A549 (cell line): Measurements from ENCODE around the gene ACVR2B. TPM values are rescaled to one million over a fixed set of nuclear protein-coding genes. Genes with fewer than 3 reads are reported as not detected.

Source experiments
- ATAC-seq, 2 experiments: fragments of 200-7000 bp in 1 of 2; fragments of >200 bp in 1 of 2; cut with Nextera tagmentation in 1 of 2; cut with Tn5 transposase in 1 of 2; 3 replicates each; pipeline versions ENCODE4 v1.8.0 to v1.9.1; 2018 to 2020; ENCODE audit warnings: mild to moderate bottlenecking in 1 of 2, moderate library complexity in 1 of 2
- CTCF ChIA-PET: fragments of 300-600 bp; sonication (Branson Sonifier 250); formaldehyde crosslinking; extraction: SDS; loops from one replicate; lab custom pipeline; 2021; ENCODE audit warnings: antibody characterized with exemption, inconsistent platforms; lab: Yijun Ruan, JAX
- POLR2A ChIA-PET: fragments of 350-600 bp; formaldehyde crosslinking; extraction: SDS; loops from one replicate; lab custom pipeline; 2021; ENCODE audit warnings: antibody characterized with exemption, inconsistent platforms; lab: Yijun Ruan, JAX
- DNase-seq, 2 experiments: peaks; one replicate each; pipeline versions ENCODE4 v3.0.0 to v3.0.0-alpha.2; 2011 to 2016; ENCODE audit warnings: low read depth in 1 of 2, low spot score in 1 of 2
- FAIRE-seq: peaks from 2 replicates; lab custom pipeline; 2011; peaks lifted over from hg19 to GRCh38; lab: Jason Lieb, UNC
- H3K27ac ChIP-seq, 2 experiments: fragments of >200 bp; sonication (Bioruptor Twin); formaldehyde crosslinking; 3 replicates each; pipeline ENCODE4 v1.5.1; 2016 to 2017
- H3K4me1 ChIP-seq: fragments of >200 bp; sonication (Bioruptor Twin); formaldehyde crosslinking; 3 replicates; pipeline ENCODE4 v1.6.1; 2016
- H3K4me2 ChIP-seq: fragments of >200 bp; sonication (Bioruptor Twin); formaldehyde crosslinking; 3 replicates; pipeline ENCODE4 v1.6.1; 2016
- H3K4me3 ChIP-seq: fragments of >200 bp; sonication (Bioruptor Twin); formaldehyde crosslinking; 3 replicates; pipeline ENCODE4 v1.5.1; 2016
- H3K9me3 ChIP-seq: fragments of >200 bp; sonication (Bioruptor Twin); formaldehyde crosslinking; 3 replicates; pipeline ENCODE4 v1.6.1; 2016
- ATOH8 ChIP-seq: fragments of 250-450 bp; sonication (Bioruptor Pico); IDR thresholded peaks from 2 replicates; pipeline ENCODE4 v1.5.0; 2020; ENCODE audit warnings: low read depth, mild to moderate bottlenecking, moderate library complexity
- CEBPB ChIP-seq, 2 experiments: fragments of >200 bp in 1 of 2; sonication (Bioruptor Twin) in 1 of 2; formaldehyde crosslinking in 1 of 2; IDR thresholded peaks; 2 replicates each; pipeline ENCODE4 v1.6.1; 2012 to 2016
- FOSB ChIP-seq: fragments of 250-450 bp; sonication (Bioruptor Pico); IDR thresholded peaks from 2 replicates; pipeline ENCODE4 v1.5.0; 2020; ENCODE audit warnings: mild to moderate bottlenecking, moderate library complexity
- FOSL2 ChIP-seq, 2 experiments: fragments of 450-650 bp in 1 of 2; fragments of >200 bp in 1 of 2; sonication (Bioruptor Twin) in 1 of 2; formaldehyde crosslinking; IDR thresholded peaks; 2 replicates each; pipeline versions ENCODE4 v1.5.0 to v1.6.1; 2016 to 2020; ENCODE audit warnings: mild to moderate bottlenecking in 1 of 2, moderate library complexity in 1 of 2
- GATA3 ChIP-seq: IDR thresholded peaks from 2 replicates; pipeline ENCODE4 v1.6.1; 2012; ENCODE audit warnings: borderline replicate concordance
- HOXA7 ChIP-seq: fragments of 250-450 bp; sonication (Bioruptor Pico); IDR thresholded peaks from 2 replicates; pipeline ENCODE4 v1.5.0; 2020; ENCODE audit warnings: mild to moderate bottlenecking, moderate library complexity
- HOXB13 ChIP-seq: fragments of 250-450 bp; sonication (Bioruptor Pico); IDR thresholded peaks from 2 replicates; pipeline ENCODE4 v1.5.0; 2020; ENCODE audit warnings: low read depth, mild to moderate bottlenecking, moderate library complexity
- HOXB5 ChIP-seq: fragments of 250-450 bp; sonication (Bioruptor Pico); IDR thresholded peaks from 2 replicates; pipeline ENCODE4 v1.5.0; 2020; ENCODE audit warnings: mild to moderate bottlenecking, moderate library complexity
- KDM1A ChIP-seq: fragments of 200-600 bp; sonication (generic); IDR thresholded peaks from 2 replicates; pipeline ENCODE4 v1.6.1; 2016; ENCODE audit warnings: low read depth, mild to moderate bottlenecking
- NPAS2 ChIP-seq: fragments of 250-450 bp; sonication (Bioruptor Pico); IDR thresholded peaks from 2 replicates; pipeline ENCODE4 v1.8.0; 2022; ENCODE audit warnings: mild to moderate bottlenecking, moderate library complexity, borderline replicate concordance
- NR3C1 ChIP-seq: fragments of >200 bp; sonication (Bioruptor Twin); formaldehyde crosslinking; IDR thresholded peaks from 3 replicates; pipeline ENCODE4 v1.6.1; 2017
- PHF8 ChIP-seq: fragments of 200-600 bp; sonication (generic); IDR thresholded peaks from 2 replicates; pipeline ENCODE4 v1.6.1; 2016; ENCODE audit warnings: low read depth, mild to moderate bottlenecking, antibody characterized with exemption, moderate library complexity, borderline replicate concordance
- POLR2A ChIP-seq: IDR thresholded peaks from 2 replicates; pipeline ENCODE4 v1.6.1; 2012; ENCODE audit warnings: mild to moderate bottlenecking, low read length
- RAD21 ChIP-seq, 2 experiments: fragments of >200 bp in 1 of 2; sonication (Bioruptor Twin) in 1 of 2; formaldehyde crosslinking in 1 of 2; IDR thresholded peaks in 1 of 2; conservative IDR thresholded peaks in 1 of 2; 2 replicates in 1 of 2; 3 replicates in 1 of 2; pipeline ENCODE4 v1.6.1; 2012 to 2018; ENCODE audit warnings: inconsistent platforms in 1 of 2
- RCOR1 ChIP-seq: fragments of 150-350 bp; IDR thresholded peaks from 2 replicates; pipeline ENCODE4 v1.6.1; 2014; ENCODE audit warnings: antibody characterized with exemption, low read length, low read depth
- REST ChIP-seq: fragments of 200-600 bp; sonication (generic); IDR thresholded peaks from 2 replicates; pipeline ENCODE4 v1.6.1; 2016; ENCODE audit warnings: antibody characterized with exemption, mild to moderate bottlenecking, moderate library complexity
- RNF2 ChIP-seq: fragments of 200-600 bp; sonication (generic); IDR thresholded peaks from 2 replicates; pipeline ENCODE4 v1.6.1; 2016; ENCODE audit warnings: low read depth, mild to moderate bottlenecking, antibody characterized with exemption, moderate library complexity, borderline replicate concordance
- SREBF2 ChIP-seq: fragments of 450-650 bp; IDR thresholded peaks from 2 replicates; pipeline ENCODE4 v1.6.1; 2014; ENCODE audit warnings: mild to moderate bottlenecking, moderate library complexity
- ZC3H11A ChIP-seq: fragments of 450-650 bp; IDR thresholded peaks from 2 replicates; pipeline ENCODE4 v1.6.1; 2014; ENCODE audit warnings: antibody characterized with exemption, mild to moderate bottlenecking
- ZFP36 ChIP-seq: fragments of 450-650 bp; IDR thresholded peaks from 2 replicates; pipeline ENCODE4 v1.6.1; 2014; ENCODE audit warnings: borderline replicate concordance; ENCODE audit not compliant: partially characterized antibody
- ZNF302 ChIP-seq: fragments of 250-450 bp; sonication (Bioruptor Pico); IDR thresholded peaks from 2 replicates; pipeline ENCODE4 v1.9.0; 2021; ENCODE audit warnings: inconsistent platforms, mild to moderate bottlenecking, moderate library complexity
- WGBS: methylation state at CpG from one replicate; pipeline ENCODE4 v1.1.6; 2017; ENCODE audit errors: missing lambda C conversion rate; 5-methylcytosine and 5-hydroxymethylcytosine counted together
- polyA plus RNA-seq, 4 experiments: library from polyadenylated mRNA; depleted of rRNA in 3 of 4; stranded (reverse); fragments of >200 nt; fragmentation: RNase III in 1 of 4; extraction: RNeasy Plus Mini Kit Qiagen cat#74134 plus additional on column Dnase treatment in 1 of 4; gene quantifications; 2 replicates in 3 of 4; 3 replicates in 1 of 4; pipeline ENCODE4 v1.2.3, GENCODE V29; 2011 to 2017

ACVR2B gene
- polyA plus RNA-seq, 2 of the 4 experiments (the other 2 are of a cell fraction): 1.2 to 2.8 TPM

GRCh38 chr3:38487323-38487722 lies 33.6 kb downstream of the ACVR2B start:
- FAIRE-seq (no peak), ATAC-seq (no peak), DNase-seq (no peak)
- Histone ChIP-seq H3K9me3 (no peaks in the 10 kb centered on the region), H3K27ac (no peak overlapping the region), H3K4me3 (no peak overlapping the region), H3K4me2 (no peak overlapping the region), H3K4me1 (no peaks in the 10 kb centered on the region)
- ChIA-PET CTCF (interaction anchor here (0.7 to 1.3 kb wide), 4 partner anchors 9 to 483 kb away, joined by 3 to 4 read pairs (median 4); partner anchors contain the start of genes EXOG and XYLB), POLR2A (no interaction called here)
- 91% methylated on average over 3 of the region's 3 CpGs for WGBS
- no peak for TF ChIP-seq ZC3H11A
- TF ChIP-seq ZFP36: no peak
- no peak for TF ChIP-seq RCOR1
- no peak for TF ChIP-seq CEBPB (IDR thresholded peaks at IDR 0.05)
- TF ChIP-seq HOXB5 (CRISPR knock-in tag): no peak
- no peak for TF ChIP-seq REST
- TF ChIP-seq POLR2A: no peak
- TF ChIP-seq NPAS2 (CRISPR knock-in tag): no peak
- TF ChIP-seq RAD21 (conservative IDR thresholded peaks at IDR 0.05 in 1 of 2, IDR thresholded peaks at IDR 0.05 in 1 of 2): no peak
- TF ChIP-seq FOSL2 (IDR thresholded peaks at IDR 0.05): no peak
- TF ChIP-seq FOSL2 (CRISPR knock-in tag; IDR thresholded peaks at IDR 0.05): no peak
- TF ChIP-seq ATOH8 (CRISPR knock-in tag): no peak
- no peak for TF ChIP-seq FOSB
- no peak for TF ChIP-seq HOXB13 (CRISPR knock-in tag)
- no peak for TF ChIP-seq ZNF302 (CRISPR knock-in tag)
- no peak for TF ChIP-seq SREBF2
- no peak for TF ChIP-seq PHF8

DNA sequence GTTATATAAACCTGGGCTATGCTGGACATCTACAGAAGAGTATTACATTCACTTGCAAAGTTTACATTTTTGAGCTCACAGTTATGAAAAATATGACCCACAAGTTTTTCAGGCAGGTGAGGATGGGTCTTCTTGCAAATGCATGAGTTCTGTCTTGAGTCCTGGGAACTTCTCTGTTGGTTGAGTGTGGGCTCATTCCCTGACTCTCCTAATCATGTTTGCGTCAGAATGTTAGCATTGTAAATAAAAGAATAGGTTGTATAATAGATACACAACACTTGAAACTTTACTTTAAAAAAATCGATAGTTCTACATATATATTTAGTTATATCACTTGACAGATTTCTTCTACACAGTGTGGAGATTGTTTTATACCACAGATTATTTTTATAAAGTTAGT lies 35.3 kb downstream of the ACVR2B start:
- no peak overlapping the region for H3K27ac ChIP-seq
- H3K4me1 ChIP-seq: no peaks in the 10 kb centered on the region
- DNase-seq (no peak), ATAC-seq (no peak)
- H3K9me3 ChIP-seq: no peaks in the 10 kb centered on the region
- TF ChIP-seq NR3C1: no peak
- TF ChIP-seq GATA3: no peak
- no peak for TF ChIP-seq HOXA7 (CRISPR knock-in tag)
- no peak for TF ChIP-seq KDM1A
- no peak for TF ChIP-seq RAD21 (conservative IDR thresholded peaks at IDR 0.05 in 1 of 2, IDR thresholded peaks at IDR 0.05 in 1 of 2)
- no peak for TF ChIP-seq RNF2
- TF ChIP-seq, all 56 proteins: peak for 0
- WGBS: 82% methylated on average over 2 of the region's 2 CpGs
- Histone ChIP-seq H3K4me2 (no peak overlapping the region), H3K4me3 (no peak overlapping the region)
- ChIA-PET CTCF (interaction anchor here (0.7 to 2.5 kb wide), 6 partner anchors 8 to 511 kb away, joined by 3 to 12 read pairs (median 5); no protein-coding TSS in a partner anchor), POLR2A (no interaction called here)
- FAIRE-seq: no peak
